Measurements from ENCODE around the gene CFAP65.

CFAP65 gene

GRCh38 chr2:218991674-218992168, 49.6 kb downstream of the CFAP65 start:
- DNase-seq = no peak

GRCh38 chr2:218990612-218991011, 50.7 kb downstream of the CFAP65 start:
- DNase-seq = no peak

GRCh38 chr2:218990052-218990451, 51.3 kb downstream of the CFAP65 start:
- no peak for DNase-seq

- DNase-seq = no peak
These were observed 52.7 kb downstream of the CFAP65 start for GRCh38 chr2:218988650-218989049.

GRCh38 chr2:218988164-218988563, 53.2 kb downstream of the CFAP65 start:
- no peak for DNase-seq

GRCh38 chr2:218986148-218986761, 55.1 kb downstream of the CFAP65 start:
- DNase-seq = no peak

GRCh38 chr2:218985325-218986091, 55.8 kb downstream of the CFAP65 start:
- no peak for DNase-seq

GRCh38 chr2:218985021-218985324, 56.3 kb downstream of the CFAP65 start, which contains the start of gene FEV:
TSS of gene FEV (minus strand) at chr2:218985184. CDS start at chr2:218985075, 109 bp downstream.
- DNase-seq = no peak

- no peak for DNase-seq
These were observed 56.9 kb downstream of the CFAP65 start for GRCh38 chr2:218984239-218985020.

- DNase-seq = no peak
These were observed 57.4 kb downstream of the CFAP65 start for GRCh38 chr2:218983934-218984238.

GRCh38 chr2:218983263-218983933, 57.9 kb downstream of the CFAP65 start:
- no peak for DNase-seq

GRCh38 chr2:218982586-218983262, 58.6 kb downstream of the CFAP65 start:
- DNase-seq = no peak

- no peak for DNase-seq
These were observed 59.3 kb downstream of the CFAP65 start for GRCh38 chr2:218981881-218982585.

GRCh38 chr2:218981390-218981880, 59.9 kb downstream of the CFAP65 start:
- no peak for DNase-seq

GRCh38 chr2:218980735-218981389, 60.5 kb downstream of the CFAP65 start:
- DNase-seq = no peak

- peak; percentile 59 to 60 for DNase-seq
These were observed 61.2 kb downstream of the CFAP65 start for GRCh38 chr2:218979846-218980734.

GRCh38 chr2:218975060-218975777, 66.1 kb downstream of the CFAP65 start:
- no peak for DNase-seq

- no peak for DNase-seq
These were observed 70.4 kb downstream of the CFAP65 start for GRCh38 chr2:218970894-218971293.

- DNase-seq = no peak
These were observed 77.1 kb downstream of the CFAP65 start for GRCh38 chr2:218964041-218964771.

Measured in NCI-H187 (cell line).